MCF 10A (cell line): Measurements from ENCODE around the gene ST3GAL5. TPM values are rescaled to one million over a fixed set of nuclear protein-coding genes. Genes with fewer than 3 reads are reported as not detected.
"Not testable (repeated sequence)": the region's sequence is repeated elsewhere in the genome, so short reads cannot be mapped to it uniquely, and the experiment has no call there.

Source experiments
- BruUV-seq: library from RNA; stranded (reverse); fragments of 400-500 nt; replicated peaks from 2 replicates; lab custom pipeline; 2021; lab: Mats Ljungman, UMichigan
- CTCF ChIA-PET: fragments of 300-600 bp; sonication (Branson Sonifier 250); formaldehyde crosslinking; extraction: SDS; loops from one replicate; lab custom pipeline; 2021; ENCODE audit warnings: antibody characterized with exemption, inconsistent platforms; lab: Yijun Ruan, JAX
- POLR2A ChIA-PET: fragments of 300-600, 350-650 bp; sonication (Branson Sonifier 250); formaldehyde crosslinking; extraction: SDS; loops from one replicate; lab custom pipeline; 2020; ENCODE audit warnings: antibody characterized with exemption, inconsistent platforms; lab: Yijun Ruan, JAX
- DNase-seq: peaks from one replicate; pipeline ENCODE4 v3.0.0-alpha.2; 2018; ENCODE audit not compliant: unreplicated experiment
- H3K27ac Mint-ChIP-seq: one replicate; pipeline ENCODE4 v1.8.0; 2022; ENCODE audit warnings: mild to moderate bottlenecking, low read depth, mixed read lengths; ENCODE audit not compliant: unreplicated experiment
- H3K27me3 Mint-ChIP-seq: one replicate; pipeline ENCODE4 v1.8.0; 2022; ENCODE audit warnings: mixed read lengths; ENCODE audit not compliant: insufficient read depth, unreplicated experiment
- H3K36me3 Mint-ChIP-seq: one replicate; pipeline ENCODE4 v1.8.0; 2022; ENCODE audit warnings: mild to moderate bottlenecking, moderate library complexity, mixed read lengths; ENCODE audit not compliant: insufficient read depth, unreplicated experiment
- H3K4me1 Mint-ChIP-seq: one replicate; pipeline ENCODE4 v1.8.0; 2022; ENCODE audit warnings: mixed read lengths; ENCODE audit not compliant: insufficient read depth, unreplicated experiment
- H3K4me3 Mint-ChIP-seq: one replicate; pipeline ENCODE4 v1.8.0; 2022; ENCODE audit warnings: mild to moderate bottlenecking, moderate library complexity, mixed read lengths; ENCODE audit not compliant: unreplicated experiment
- H3K9me3 Mint-ChIP-seq: one replicate; pipeline ENCODE4 v1.8.0; 2022; ENCODE audit warnings: mixed read lengths; ENCODE audit not compliant: unreplicated experiment
- intact Hi-C: fragments of 100-400 bp; cut with micrococcal nuclease; formaldehyde crosslinking; loops from 2 replicates; pipeline ENCODE4 v1.14.1; 2022
- total RNA-seq: library from RNA; stranded (reverse); gene quantifications from 2 replicates; pipeline ENCODE4 v1.2.3, GENCODE V29; 2022
- TF ChIP-seq, protein P1 (sequence below): fragments of 200-600 bp; IDR thresholded peaks from one replicate; pipeline ENCODE4 v1.8.0; 2022; ENCODE audit warnings: antibody characterized with exemption, mild to moderate bottlenecking; ENCODE audit not compliant: unreplicated experiment

Gene ST3GAL5
- total RNA-seq, 1 experiment from 2014 or later = 2.3 TPM

DNA sequence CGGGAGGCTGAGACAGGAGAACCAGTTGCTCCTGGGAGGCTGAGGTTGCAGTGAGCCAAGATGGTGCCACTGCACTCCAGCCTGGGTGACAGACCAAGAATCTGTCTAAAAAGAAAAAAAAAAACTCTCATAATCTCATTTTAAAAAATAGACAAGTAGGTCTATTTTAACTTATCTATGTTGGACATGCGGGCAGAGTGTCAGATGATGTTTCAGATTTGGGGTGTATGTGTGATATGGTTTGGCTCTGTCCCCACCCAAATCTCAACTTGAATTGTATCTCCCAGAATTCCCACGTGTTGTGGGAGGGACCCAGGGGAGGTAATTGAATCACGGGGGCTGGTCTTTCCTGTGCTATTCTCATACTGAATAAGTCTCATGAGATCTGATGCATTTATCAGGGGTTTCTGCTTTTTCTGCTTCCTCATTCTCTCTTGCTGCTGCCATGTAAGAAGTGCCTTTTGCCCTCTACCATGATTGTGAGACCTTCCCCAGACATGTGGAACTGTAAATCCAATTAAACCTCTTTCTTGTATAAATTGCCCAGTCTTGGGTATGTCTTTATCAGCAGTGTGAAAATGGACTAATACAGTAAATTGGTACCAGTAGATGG, 8.0 kb downstream of the ST3GAL5 start:
- intact Hi-C loops, H3K4me1 Mint-ChIP-seq, H3K9me3 Mint-ChIP-seq, CTCF ChIA-PET, BruUV-seq, H3K36me3 Mint-ChIP-seq, DNase-seq, H3K4me3 Mint-ChIP-seq, H3K27ac Mint-ChIP-seq, H3K27me3 Mint-ChIP-seq: not testable (repeated sequence)
- POLR2A ChIA-PET = interaction anchor here (0.7 kb wide), 1 partner anchor 345 kb away, joined by 3 read pairs; no protein-coding TSS in a partner anchor

DNA sequence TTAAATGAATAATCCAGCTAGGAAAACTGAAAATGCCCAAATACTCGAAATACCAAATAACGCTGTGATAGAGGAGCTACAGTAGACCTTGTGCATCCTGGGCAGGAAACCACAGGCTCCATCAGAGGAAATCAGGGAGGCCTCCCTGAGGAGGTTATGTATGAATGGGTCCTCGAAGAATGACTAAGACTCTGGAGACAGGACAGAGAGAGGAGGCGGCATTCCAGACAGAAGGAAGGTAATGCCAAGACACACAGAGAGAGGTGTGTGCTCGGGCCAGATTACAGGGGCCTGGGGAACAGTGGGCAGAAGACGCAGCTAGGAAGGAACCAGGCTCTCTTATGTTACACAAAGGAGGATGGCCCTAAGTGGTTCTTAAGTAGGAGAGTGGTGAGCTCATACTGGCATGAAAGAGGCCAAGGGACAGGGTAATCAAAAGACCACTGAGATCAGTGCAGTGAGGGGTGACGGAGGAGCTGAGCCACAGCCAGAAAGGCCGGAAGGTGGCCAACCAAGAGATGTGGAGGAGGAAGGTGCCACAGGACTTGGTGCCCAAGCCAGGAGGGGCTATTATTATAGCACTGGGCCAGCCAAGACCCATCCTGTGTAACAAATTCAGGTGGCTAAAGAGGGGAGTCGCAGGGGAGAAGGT, 9.9 kb downstream of the ST3GAL5 start:
- ChIA-PET POLR2A (interaction anchor here (0.7 kb wide), 1 partner anchor 157 kb away, joined by 3 read pairs; no protein-coding TSS in a partner anchor), CTCF (interaction anchor here (0.9 to 1.1 kb wide), 3 partner anchors 9 to 51 kb away, joined by 4 to 5 read pairs (median 4); no protein-coding TSS in a partner anchor)
- Mint-ChIP-seq H3K4me1 (peaks cover 6% of the 10 kb centered on the region), H3K9me3 (peaks cover 10% of the 10 kb centered on the region), H3K27me3 (no peaks in the 10 kb centered on the region), H3K36me3 (peaks cover 7% of the 10 kb centered on the region), H3K4me3 (no peak overlapping the region), H3K27ac (no peak overlapping the region)
- intact Hi-C loops = no loop called here
- BruUV-seq = no TSS peak
- TF ChIP-seq, protein P1, sequence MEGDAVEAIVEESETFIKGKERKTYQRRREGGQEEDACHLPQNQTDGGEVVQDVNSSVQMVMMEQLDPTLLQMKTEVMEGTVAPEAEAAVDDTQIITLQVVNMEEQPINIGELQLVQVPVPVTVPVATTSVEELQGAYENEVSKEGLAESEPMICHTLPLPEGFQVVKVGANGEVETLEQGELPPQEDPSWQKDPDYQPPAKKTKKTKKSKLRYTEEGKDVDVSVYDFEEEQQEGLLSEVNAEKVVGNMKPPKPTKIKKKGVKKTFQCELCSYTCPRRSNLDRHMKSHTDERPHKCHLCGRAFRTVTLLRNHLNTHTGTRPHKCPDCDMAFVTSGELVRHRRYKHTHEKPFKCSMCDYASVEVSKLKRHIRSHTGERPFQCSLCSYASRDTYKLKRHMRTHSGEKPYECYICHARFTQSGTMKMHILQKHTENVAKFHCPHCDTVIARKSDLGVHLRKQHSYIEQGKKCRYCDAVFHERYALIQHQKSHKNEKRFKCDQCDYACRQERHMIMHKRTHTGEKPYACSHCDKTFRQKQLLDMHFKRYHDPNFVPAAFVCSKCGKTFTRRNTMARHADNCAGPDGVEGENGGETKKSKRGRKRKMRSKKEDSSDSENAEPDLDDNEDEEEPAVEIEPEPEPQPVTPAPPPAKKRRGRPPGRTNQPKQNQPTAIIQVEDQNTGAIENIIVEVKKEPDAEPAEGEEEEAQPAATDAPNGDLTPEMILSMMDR = no peak
- DNase-seq = no peak

DNA sequence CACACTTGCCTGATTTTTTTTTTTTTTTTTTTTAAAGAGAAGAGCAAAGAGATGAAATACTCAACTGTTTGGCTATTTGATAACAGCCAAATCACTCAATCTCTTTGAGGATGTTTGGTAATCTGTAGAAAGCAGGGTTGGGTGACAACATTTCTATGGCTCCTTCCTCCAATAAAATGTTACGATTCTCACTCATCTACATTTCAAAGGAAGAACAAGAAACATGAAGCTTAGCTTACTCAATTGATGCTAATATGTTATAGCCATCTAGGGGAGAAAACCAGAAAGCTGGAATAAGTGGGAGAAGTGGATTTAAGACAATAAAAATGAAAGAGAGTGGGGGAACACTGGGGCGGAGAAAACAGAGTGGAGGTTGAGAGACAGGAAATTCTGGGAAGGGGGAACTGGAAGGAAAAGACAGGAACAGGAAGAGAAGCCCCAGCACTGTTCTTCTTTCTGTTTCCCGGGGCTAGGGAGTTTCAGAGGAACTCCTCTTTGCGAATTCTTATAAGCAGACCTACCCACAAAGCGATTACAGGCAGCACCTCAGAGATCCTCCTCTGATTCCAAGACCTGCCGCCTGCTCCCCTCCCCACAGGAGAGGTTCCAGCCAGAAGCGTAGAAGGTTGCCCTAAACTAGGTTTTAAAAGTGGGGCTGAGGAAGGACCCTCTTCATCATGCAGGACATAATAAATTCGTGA, 13.3 kb downstream of the ST3GAL5 start:
- Mint-ChIP-seq H3K36me3 (no peaks in the 10 kb centered on the region), H3K9me3 (no peaks in the 10 kb centered on the region), H3K27ac (no peak overlapping the region), H3K27me3 (no peaks in the 10 kb centered on the region), H3K4me1 (peaks cover 6% of the 10 kb centered on the region), H3K4me3 (no peak overlapping the region)
- CTCF ChIA-PET = interaction anchor here (0.6 kb wide), 2 partner anchors 10 to 14 kb away, joined by 3 read pairs; no protein-coding TSS in a partner anchor
- POLR2A ChIA-PET = no interaction called here
- intact Hi-C loops = no loop called here
- TF ChIP-seq, protein P1 = no peak
- no peak for DNase-seq
- no TSS peak for BruUV-seq

DNA sequence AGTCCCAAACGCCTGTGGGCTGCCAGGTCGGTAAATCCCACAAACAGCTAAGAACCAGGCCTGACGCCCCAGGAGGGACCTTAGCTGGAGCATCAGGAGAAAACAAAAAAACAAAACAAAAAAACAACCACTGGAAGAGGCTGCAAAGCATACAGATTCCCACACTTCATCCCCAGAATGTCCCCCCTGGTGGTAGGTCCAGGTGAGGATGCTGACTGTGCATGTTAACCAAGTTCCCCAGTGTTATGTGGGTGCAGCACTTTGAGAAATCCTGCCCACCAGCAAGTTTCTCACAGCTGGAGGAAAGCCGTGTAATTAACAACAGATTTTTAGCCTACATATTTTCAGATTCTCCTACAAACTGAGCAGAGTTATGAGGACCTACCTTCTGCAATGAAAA, 15.1 kb downstream of the ST3GAL5 start:
- no peaks in the 10 kb centered on the region for H3K9me3 Mint-ChIP-seq
- H3K4me3 Mint-ChIP-seq = no peak overlapping the region
- H3K4me1 Mint-ChIP-seq = peaks cover 3% of the 10 kb centered on the region
- DNase-seq = no peak
- H3K36me3 Mint-ChIP-seq = no peaks in the 10 kb centered on the region
- ChIA-PET CTCF (interaction anchor here (0.6 to 1.2 kb wide), 2 partner anchors 13 to 149 kb away, joined by 3 to 9 read pairs; no protein-coding TSS in a partner anchor), POLR2A (no interaction called here)
- H3K27me3 Mint-ChIP-seq = no peaks in the 10 kb centered on the region
- BruUV-seq = no TSS peak
- TF ChIP-seq, protein P1 = no peak
- intact Hi-C loops = no loop called here
- H3K27ac Mint-ChIP-seq = no peak overlapping the region
